ENCODE measurements around the gene TCEA2. TPM values are rescaled to one million over a fixed set of nuclear protein-coding genes. Genes with fewer than 3 reads are reported as not detected.
"Not testable (repeated sequence)": the region's sequence is repeated elsewhere in the genome, so short reads cannot be mapped to it uniquely, and the experiment has no call there.

TCEA2 gene
- total and polyA plus RNA-seq, 7 donors: 2.1 to 50.5 (median 41.7) TPM

- DNase-seq: peak; percentile 45
- TF ChIP-seq POLR2A (IDR thresholded peaks at IDR 0.05) (no peak), EP300 (IDR thresholded peaks at IDR 0.05) (no peak), POLR2AphosphoS5 (IDR thresholded peaks at IDR 0.05) (no peak), CTCF (IDR thresholded peaks at IDR 0.05) (no peak)
- no peaks in the 10 kb centered on the region for H3K36me3 ChIP-seq
- intact Hi-C loops (cut with DNase I): no loop called here
- no peak overlapping the region for H3K27ac ChIP-seq
- H3K27me3 ChIP-seq: no peaks in the 10 kb centered on the region
- no peak overlapping the region for H3K4me3 ChIP-seq
- peaks cover 0 to 4% (median 4%) of the 10 kb centered on the region in 4 donors for H3K4me1 ChIP-seq
- no peaks in the 10 kb centered on the region for H3K9me3 ChIP-seq
- 44 to 81% methylated on average over 14 of the region's 14 CpGs for WGBS, 2 donors
Observed at GRCh38 chr20:64115171-64115911, 52.3 kb downstream of the TCEA2 start.

- TF ChIP-seq POLR2AphosphoS5 (IDR thresholded peaks at IDR 0.05) (no peak), CTCF (IDR thresholded peaks at IDR 0.05) (no peak), POLR2A (IDR thresholded peaks at IDR 0.05) (no peak), EP300 (IDR thresholded peaks at IDR 0.05) (no peak)
- Histone ChIP-seq H3K9me3 (no peaks in the 10 kb centered on the region), H3K4me3 (no peak overlapping the region), H3K36me3 (no peaks in the 10 kb centered on the region), H3K27me3 (peaks cover 0 to 5% (median 3%) of the 10 kb centered on the region in 3 donors), H3K4me1 (peaks cover 0 to 8% (median 5%) of the 10 kb centered on the region in 4 donors), H3K27ac (no peak overlapping the region)
- 71 to 86% methylated on average over 21 of the region's 21 CpGs for WGBS, 2 donors
- intact Hi-C loops (cut with DNase I): no loop called here
- DNase-seq: peak; percentile 59
Observed at GRCh38 chr20:64116016-64116415, 53.0 kb downstream of the TCEA2 start.

- peak; percentile 37 for DNase-seq
- H3K4me3 ChIP-seq: no peak overlapping the region
- TF ChIP-seq CTCF (IDR thresholded peaks at IDR 0.05) (no peak), EP300 (IDR thresholded peaks at IDR 0.05) (no peak), POLR2AphosphoS5 (IDR thresholded peaks at IDR 0.05) (no peak), POLR2A (IDR thresholded peaks at IDR 0.05) (no peak)
- no peaks in the 10 kb centered on the region for H3K36me3 ChIP-seq
- H3K27ac ChIP-seq: no peak overlapping the region
- WGBS, 2 donors: 72 to 82% methylated on average over 17 of the region's 17 CpGs
- peaks cover 0 to 13% (median 9%) of the 10 kb centered on the region in 3 donors for H3K27me3 ChIP-seq
- intact Hi-C loops (cut with DNase I): no loop called here
- H3K9me3 ChIP-seq: no peaks in the 10 kb centered on the region
- peaks cover 0 to 8% (median 5%) of the 10 kb centered on the region in 4 donors for H3K4me1 ChIP-seq
Observed at GRCh38 chr20:64116541-64117431, 53.8 kb downstream of the TCEA2 start.

- intact Hi-C loops (cut with DNase I); H3K4me3 ChIP-seq: not testable (repeated sequence)
Observed at GRCh38 chr20:64117432-64117777, 54.4 kb downstream of the TCEA2 start.

GRCh38 chr20:64119301-64119680 is 56.3 kb downstream of the TCEA2 start:
- Histone ChIP-seq H3K4me3 (no peak overlapping the region), H3K4me1 (peaks cover 0 to 8% (median 5%) of the 10 kb centered on the region in 4 donors), H3K36me3 (no peaks in the 10 kb centered on the region), H3K27me3 (peaks cover 0 to 20% (median 11%) of the 10 kb centered on the region in 3 donors), H3K9me3 (no peaks in the 10 kb centered on the region), H3K27ac (no peak overlapping the region)
- TF ChIP-seq POLR2AphosphoS5 (IDR thresholded peaks at IDR 0.05) (no peak), EP300 (IDR thresholded peaks at IDR 0.05) (no peak), CTCF (IDR thresholded peaks at IDR 0.05) (no peak), POLR2A (IDR thresholded peaks at IDR 0.05) (no peak)
- WGBS, 2 donors: 66 to 88% methylated on average over 8 of the region's 8 CpGs
- intact Hi-C loops (cut with DNase I): no loop called here
- no peak for DNase-seq

More at GRCh38 chr20:64117432-64117777, 54.4 kb downstream of the TCEA2 start:
- not testable (repeated sequence) for H3K4me1 ChIP-seq, H3K9me3 ChIP-seq, H3K36me3 ChIP-seq, H3K27ac ChIP-seq, DNase-seq
- peaks cover 0 to 16% (median 11%) of the 10 kb centered on the region in 3 donors for H3K27me3 ChIP-seq
- WGBS, 2 donors: 54 to 72% methylated on average over 5 to 6 of the region's 6 CpGs

Data from sigmoid colon (tissue), 7 donors.